Measurements from ENCODE around the gene RCOR3.

RCOR3 gene

DNA sequence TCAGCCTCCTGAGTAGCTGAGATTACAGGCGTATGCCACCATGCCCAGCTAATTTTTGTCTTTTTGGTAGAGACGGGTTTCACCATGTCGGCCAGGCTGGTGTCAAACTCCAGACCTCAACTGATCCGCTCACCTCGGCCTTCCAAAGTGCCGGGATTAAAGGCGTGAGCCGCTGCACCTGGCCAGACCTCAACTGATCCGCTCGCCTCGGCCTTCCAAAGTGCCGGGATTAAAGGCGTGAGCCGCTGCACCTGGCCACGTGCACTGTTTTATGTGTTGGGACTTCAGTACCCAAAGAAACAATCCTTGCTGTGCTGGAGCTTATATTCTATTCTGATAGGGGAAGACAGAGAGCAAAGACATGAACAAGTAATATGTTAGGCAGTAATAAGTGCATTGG is 77.6 kb downstream of the RCOR3 start:
- TF ChIP-seq ZFP30 (CRISPR knock-in tag; IDR thresholded peaks at IDR 0.05) (no peak), ZFP3 (CRISPR knock-in tag; IDR thresholded peaks at IDR 0.05) (no peak), ESRRG (CRISPR knock-in tag; IDR thresholded peaks at IDR 0.05) (no peak)
- TF ChIP-seq, protein P1, sequence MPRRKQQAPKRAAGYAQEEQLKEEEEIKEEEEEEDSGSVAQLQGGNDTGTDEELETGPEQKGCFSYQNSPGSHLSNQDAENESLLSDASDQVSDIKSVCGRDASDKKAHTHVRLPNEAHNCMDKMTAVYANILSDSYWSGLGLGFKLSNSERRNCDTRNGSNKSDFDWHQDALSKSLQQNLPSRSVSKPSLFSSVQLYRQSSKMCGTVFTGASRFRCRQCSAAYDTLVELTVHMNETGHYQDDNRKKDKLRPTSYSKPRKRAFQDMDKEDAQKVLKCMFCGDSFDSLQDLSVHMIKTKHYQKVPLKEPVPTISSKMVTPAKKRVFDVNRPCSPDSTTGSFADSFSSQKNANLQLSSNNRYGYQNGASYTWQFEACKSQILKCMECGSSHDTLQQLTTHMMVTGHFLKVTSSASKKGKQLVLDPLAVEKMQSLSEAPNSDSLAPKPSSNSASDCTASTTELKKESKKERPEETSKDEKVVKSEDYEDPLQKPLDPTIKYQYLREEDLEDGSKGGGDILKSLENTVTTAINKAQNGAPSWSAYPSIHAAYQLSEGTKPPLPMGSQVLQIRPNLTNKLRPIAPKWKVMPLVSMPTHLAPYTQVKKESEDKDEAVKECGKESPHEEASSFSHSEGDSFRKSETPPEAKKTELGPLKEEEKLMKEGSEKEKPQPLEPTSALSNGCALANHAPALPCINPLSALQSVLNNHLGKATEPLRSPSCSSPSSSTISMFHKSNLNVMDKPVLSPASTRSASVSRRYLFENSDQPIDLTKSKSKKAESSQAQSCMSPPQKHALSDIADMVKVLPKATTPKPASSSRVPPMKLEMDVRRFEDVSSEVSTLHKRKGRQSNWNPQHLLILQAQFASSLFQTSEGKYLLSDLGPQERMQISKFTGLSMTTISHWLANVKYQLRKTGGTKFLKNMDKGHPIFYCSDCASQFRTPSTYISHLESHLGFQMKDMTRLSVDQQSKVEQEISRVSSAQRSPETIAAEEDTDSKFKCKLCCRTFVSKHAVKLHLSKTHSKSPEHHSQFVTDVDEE (CRISPR knock-in tag; IDR thresholded peaks at IDR 0.05), result no peak
- no peak for ATAC-seq

- no peak for ATAC-seq
- TF ChIP-seq ESRRG (CRISPR knock-in tag; IDR thresholded peaks at IDR 0.05) (no peak), OSR1 (CRISPR knock-in tag; IDR thresholded peaks at IDR 0.05) (no peak), TCF4 (CRISPR knock-in tag; IDR thresholded peaks at IDR 0.05; ENCODE audit: borderline replicate concordance) (no peak)
These were observed 78.5 kb downstream of the RCOR3 start for GRCh38 chr1:211337430-211338223.

GRCh38 chr1:211338224-211338620 is 79.1 kb downstream of the RCOR3 start:
- TF ChIP-seq OSR1 (CRISPR knock-in tag; IDR thresholded peaks at IDR 0.05), result no peak
- TF ChIP-seq ZFP30 (CRISPR knock-in tag; IDR thresholded peaks at IDR 0.05), result no peak
- no peak for TF ChIP-seq GLIS3 (CRISPR knock-in tag; IDR thresholded peaks at IDR 0.05)
- ATAC-seq, result no peak

- no peak for ATAC-seq
- TF ChIP-seq SNAI2 (CRISPR knock-in tag; IDR thresholded peaks at IDR 0.05) (no peak), ZNF70 (CRISPR knock-in tag; IDR thresholded peaks at IDR 0.05) (no peak)
These were observed 80.5 kb downstream of the RCOR3 start for GRCh38 chr1:211339631-211340041.

DNA sequence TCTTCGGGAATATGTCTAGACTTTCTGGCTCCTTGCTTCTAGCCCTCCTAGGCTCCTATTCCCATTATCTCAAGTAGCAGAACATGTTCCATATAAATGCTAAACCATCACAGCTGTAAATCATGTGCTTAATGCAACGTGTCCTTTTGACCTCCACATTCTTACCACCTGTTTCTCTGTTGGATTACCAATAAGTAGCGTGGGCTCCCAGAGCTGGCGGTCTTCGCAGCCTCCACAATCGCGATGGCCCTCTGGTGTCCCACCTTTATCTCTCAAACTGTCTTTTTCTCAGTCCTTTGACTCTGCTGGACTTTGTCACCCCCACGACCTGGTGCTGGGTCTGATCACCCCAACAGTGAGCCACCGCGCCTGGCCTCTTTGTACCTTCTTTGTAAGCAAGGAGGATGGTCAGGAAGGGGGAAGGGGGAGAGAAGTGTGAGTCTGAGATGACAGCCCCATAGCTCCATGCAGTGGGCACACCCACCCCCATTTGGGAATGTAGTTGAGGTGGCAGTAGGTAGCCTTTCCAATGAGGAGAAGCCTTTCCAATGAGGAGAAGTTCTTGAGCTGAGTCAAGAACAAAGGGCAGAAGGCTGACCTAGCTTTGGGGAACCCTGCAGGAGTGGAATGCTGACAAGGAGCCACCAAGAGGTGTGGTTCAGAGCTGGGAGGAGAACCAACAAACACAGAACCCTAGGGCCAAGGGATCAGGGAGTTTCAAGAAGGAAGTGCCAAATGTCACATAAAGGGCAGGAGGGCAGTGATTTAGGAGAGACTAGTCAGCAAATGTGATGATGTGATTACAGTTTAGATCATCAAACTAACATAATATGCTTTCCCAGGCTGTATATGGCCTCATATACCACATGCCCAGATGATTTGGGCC is 81.7 kb downstream of the RCOR3 start:
- TF ChIP-seq, protein P1 (CRISPR knock-in tag; IDR thresholded peaks at IDR 0.05), result no peak
- TF ChIP-seq, protein P2, sequence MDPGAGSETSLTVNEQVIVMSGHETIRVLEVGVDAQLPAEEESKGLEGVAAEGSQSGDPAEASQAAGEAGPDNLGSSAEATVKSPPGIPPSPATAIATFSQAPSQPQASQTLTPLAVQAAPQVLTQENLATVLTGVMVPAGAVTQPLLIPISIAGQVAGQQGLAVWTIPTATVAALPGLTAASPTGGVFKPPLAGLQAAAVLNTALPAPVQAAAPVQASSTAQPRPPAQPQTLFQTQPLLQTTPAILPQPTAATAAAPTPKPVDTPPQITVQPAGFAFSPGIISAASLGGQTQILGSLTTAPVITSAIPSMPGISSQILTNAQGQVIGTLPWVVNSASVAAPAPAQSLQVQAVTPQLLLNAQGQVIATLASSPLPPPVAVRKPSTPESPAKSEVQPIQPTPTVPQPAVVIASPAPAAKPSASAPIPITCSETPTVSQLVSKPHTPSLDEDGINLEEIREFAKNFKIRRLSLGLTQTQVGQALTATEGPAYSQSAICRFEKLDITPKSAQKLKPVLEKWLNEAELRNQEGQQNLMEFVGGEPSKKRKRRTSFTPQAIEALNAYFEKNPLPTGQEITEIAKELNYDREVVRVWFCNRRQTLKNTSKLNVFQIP (CRISPR knock-in tag; IDR thresholded peaks at IDR 0.05; ENCODE audit: borderline replicate concordance, low read depth), result no peak
- TF ChIP-seq CSDC2 (CRISPR knock-in tag; IDR thresholded peaks at IDR 0.05), result no peak
- no peak for TF ChIP-seq GLIS3 (CRISPR knock-in tag; IDR thresholded peaks at IDR 0.05)
- no peak for TF ChIP-seq PATZ1 (CRISPR knock-in tag; IDR thresholded peaks at IDR 0.05; ENCODE audit: borderline replicate concordance)
- ATAC-seq, result no peak

Data from SK-N-SH treated with all-trans-retinoic acid at 6 μM for 48 hours (cell line).